Testis (tissue), 3 donors: ENCODE data around the gene DNASE2. TPM values are rescaled to one million over a fixed set of nuclear protein-coding genes. Genes with fewer than 3 reads are reported as not detected.
A peak's percentile ranks its signal among the peaks of the same experiment; 100 is the strongest.

ENCODE experiments used
- DNase-seq: peaks from one replicate; pipeline ENCODE4 v3.0.0-alpha.2; 2019
- H3K27ac ChIP-seq, 2 donors: fragments of 200-600 bp; sonication (generic); one replicate each; pipeline ENCODE4 v1.5.1; 2019
- H3K27me3 ChIP-seq: fragments of 200-600 bp; sonication (generic); one replicate; pipeline ENCODE4 v1.5.1; 2019
- H3K36me3 ChIP-seq: fragments of 200-600 bp; sonication (generic); one replicate; pipeline ENCODE4 v1.5.1; 2017; ENCODE audit warnings: low read depth; ENCODE audit errors: missing control alignments
- H3K4me1 ChIP-seq: fragments of 200-600 bp; sonication (generic); one replicate; pipeline ENCODE4 v1.5.1; 2019
- H3K4me3 ChIP-seq, 2 donors: fragments of 200-600 bp; sonication (generic); one replicate each; pipeline ENCODE4 v1.5.1; 2017 to 2019
- H3K9me3 ChIP-seq: fragments of 200-600 bp; sonication (generic); one replicate; pipeline ENCODE4 v1.5.1; 2017
- POLR2A ChIP-seq: fragments of 450-650 bp; IDR thresholded peaks from one replicate; pipeline ENCODE4 v1.6.1; 2017; ENCODE audit warnings: antibody characterized with exemption, mild to moderate bottlenecking, moderate library complexity
- WGBS, 2 donors: methylation state at CpG; one replicate each; pipeline ENCODE4 v1.1.5; 2018; 5-methylcytosine and 5-hydroxymethylcytosine counted together
- intact Hi-C: fragments of 100-400 bp; cut with DNase I; formaldehyde crosslinking; loops from one replicate; pipeline ENCODE4 v1.15.1; 2023; ENCODE audit warnings: low total_unique reads
- microRNA-seq, 2 donors: library from miRNA; unstranded; fragments of <30 nt; microRNA quantifications; one replicate each; pipeline ENCODE4, GENCODE V29; 2016; ENCODE audit warnings: borderline number of aligned reads in 2 of 2, borderline replicate concordance in 1 of 2
- polyA plus RNA-seq: library from polyadenylated mRNA; stranded (reverse); fragments of 350-450 nt; fragmentation: Illumina TruSeq; extraction: RNeasy Lipid Tissue Mini Kit (QIAGEN cat#74804); gene quantifications from one replicate; pipeline ENCODE4 v1.2.3, GENCODE V29; 2014; ENCODE audit warnings: low read depth, low replicate concordance; ENCODE audit not compliant: insufficient read depth
- small RNA-seq, 2 donors: library from RNA; depleted of rRNA; stranded (forward); fragments of <200 nt; gene quantifications; one replicate each; pipeline ENCODE3, GENCODE V24; 2016
- total RNA-seq, 2 donors: library from RNA; depleted of rRNA; stranded (reverse); fragments of >200 nt; gene quantifications; one replicate each; pipeline ENCODE4 v1.2.3, GENCODE V29; 2016
- TF ChIP-seq, protein P1 (sequence below), 3 experiments: fragments of 450-650 bp in 2 of 3; fragments of 200-600 bp in 1 of 3; sonication (generic) in 1 of 3; IDR thresholded peaks; one replicate each; pipeline ENCODE4 v1.5.1; 2016 to 2019; ENCODE audit warnings: antibody characterized with exemption in 3 of 3, mild to moderate bottlenecking in 2 of 3, moderate library complexity in 1 of 3

The DNASE2 gene
- total and polyA plus RNA-seq, 3 donors from 2014 or later: 9.0 to 17.7 (median 17.4) TPM

DNA sequence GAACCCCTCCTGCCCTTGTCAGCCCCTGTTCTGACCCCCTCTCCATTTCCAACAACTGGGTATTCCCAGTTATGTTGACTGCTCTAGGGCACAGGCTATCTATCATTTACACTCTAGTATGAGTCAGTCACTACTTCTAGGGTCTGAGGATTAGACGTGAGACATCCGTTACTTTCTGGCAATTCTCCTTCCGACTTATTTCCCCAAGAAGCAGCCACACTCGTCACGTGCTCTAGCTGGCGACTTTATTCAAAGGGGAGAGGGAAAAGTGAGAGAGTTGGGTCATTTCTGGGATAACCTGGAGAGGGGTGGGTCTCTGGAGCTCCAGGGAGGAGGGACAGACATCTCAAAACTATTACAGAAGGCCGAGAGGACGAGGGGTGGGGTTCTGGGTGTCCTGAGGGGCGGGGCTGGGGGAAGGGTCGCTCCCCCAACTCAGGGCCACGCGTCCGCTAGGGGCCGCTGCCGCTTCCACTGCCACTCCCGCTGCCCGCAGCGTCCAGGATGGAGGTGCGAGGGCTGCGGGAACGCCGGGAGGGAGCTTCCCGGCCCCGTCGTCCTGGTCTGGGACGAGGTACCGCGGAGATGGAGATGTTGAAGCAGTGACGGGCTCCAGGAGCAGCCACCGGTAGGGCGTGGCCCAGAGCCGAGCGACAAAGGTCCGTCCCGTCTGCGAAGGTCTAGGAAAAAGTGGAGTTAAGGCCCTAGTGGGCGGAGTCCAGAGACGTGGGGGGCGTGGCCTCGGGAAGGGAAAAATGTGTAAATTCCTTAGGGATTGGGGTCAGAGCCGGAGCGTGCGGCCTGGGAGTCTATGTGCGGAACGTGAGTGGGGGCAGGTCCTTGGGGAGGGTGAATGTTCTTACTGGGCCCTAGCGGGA, 55.8 kb downstream of the DNASE2 start:
- H3K36me3 ChIP-seq: no peaks in the 10 kb centered on the region
- H3K4me1 ChIP-seq: no peaks in the 10 kb centered on the region
- WGBS, 2 donors: 5 to 6% methylated on average over 20 to 38 of the region's 46 CpGs
- TF ChIP-seq, protein P1, sequence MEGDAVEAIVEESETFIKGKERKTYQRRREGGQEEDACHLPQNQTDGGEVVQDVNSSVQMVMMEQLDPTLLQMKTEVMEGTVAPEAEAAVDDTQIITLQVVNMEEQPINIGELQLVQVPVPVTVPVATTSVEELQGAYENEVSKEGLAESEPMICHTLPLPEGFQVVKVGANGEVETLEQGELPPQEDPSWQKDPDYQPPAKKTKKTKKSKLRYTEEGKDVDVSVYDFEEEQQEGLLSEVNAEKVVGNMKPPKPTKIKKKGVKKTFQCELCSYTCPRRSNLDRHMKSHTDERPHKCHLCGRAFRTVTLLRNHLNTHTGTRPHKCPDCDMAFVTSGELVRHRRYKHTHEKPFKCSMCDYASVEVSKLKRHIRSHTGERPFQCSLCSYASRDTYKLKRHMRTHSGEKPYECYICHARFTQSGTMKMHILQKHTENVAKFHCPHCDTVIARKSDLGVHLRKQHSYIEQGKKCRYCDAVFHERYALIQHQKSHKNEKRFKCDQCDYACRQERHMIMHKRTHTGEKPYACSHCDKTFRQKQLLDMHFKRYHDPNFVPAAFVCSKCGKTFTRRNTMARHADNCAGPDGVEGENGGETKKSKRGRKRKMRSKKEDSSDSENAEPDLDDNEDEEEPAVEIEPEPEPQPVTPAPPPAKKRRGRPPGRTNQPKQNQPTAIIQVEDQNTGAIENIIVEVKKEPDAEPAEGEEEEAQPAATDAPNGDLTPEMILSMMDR (IDR thresholded peaks at IDR 0.05): no peak
- no peak for TF ChIP-seq POLR2A
- no peak for DNase-seq
- intact Hi-C loops: no loop called here
- peak overlapping the region; percentile 17 to 34 for H3K4me3 ChIP-seq
- H3K27ac ChIP-seq: no peak overlapping the region
- H3K9me3 ChIP-seq: no peaks in the 10 kb centered on the region
- H3K27me3 ChIP-seq: no peaks in the 10 kb centered on the region

Small RNA genes within 50 kb of the gene (microRNA-seq; reads per million reads assigned to microRNA genes)
- gene MIR5695: 0.69 to 0.70 reads per million in 2 donors
- 0 to 0.70 reads per million in 2 donors for gene MIR6794

Small RNA genes within 50 kb of the gene (small RNA-seq; reads per million reads assigned to genes)
- 0 reads per million in 2 donors for gene MIR5695
- gene MIR6794: 0 reads per million in 2 donors

Other genes starting within 250 kb of the DNASE2 start
- gene MAN2B1, start 214.7 kb downstream of the DNASE2 start, total RNA-seq: 10 to 100 TPM; 29.7 to 30.6 TPM
- 45.7 TPM for gene MAN2B1, start 214.7 kb downstream of the DNASE2 start, polyA plus RNA-seq
- 10 to 100 TPM; 15.8 to 18.3 TPM for gene WDR83, start 214.6 kb downstream of the DNASE2 start, total RNA-seq
- 23.2 TPM for gene WDR83, start 214.6 kb downstream of the DNASE2 start, polyA plus RNA-seq
- gene DHPS, start 199.6 kb downstream of the DNASE2 start, total RNA-seq: 100 to 1,000 TPM in 1 of 2 donors, 10 to 100 TPM in 1; 85.9 to 119 TPM
- gene DHPS, start 199.6 kb downstream of the DNASE2 start, polyA plus RNA-seq: 50.2 TPM
- 1 to 10 TPM in 1 of 2 donors, not detected in 1; 4.5 TPM for gene GNG14, start 193.5 kb downstream of the DNASE2 start, total RNA-seq
- not detected for gene GNG14, start 193.5 kb downstream of the DNASE2 start, polyA plus RNA-seq
- 10 to 100 TPM; 20.5 to 23.3 TPM for gene FBXW9, start 184.8 kb downstream of the DNASE2 start, total RNA-seq
- 27.4 TPM for gene FBXW9, start 184.8 kb downstream of the DNASE2 start, polyA plus RNA-seq
- gene TNPO2, start 157.5 kb downstream of the DNASE2 start, total RNA-seq: 100 to 1,000 TPM; 110 to 129 TPM
- 103 TPM for gene TNPO2, start 157.5 kb downstream of the DNASE2 start, polyA plus RNA-seq
- 100 to 1,000 TPM; 244 to 329 TPM for gene TRIR, start 146.8 kb downstream of the DNASE2 start, total RNA-seq
- gene TRIR, start 146.8 kb downstream of the DNASE2 start, polyA plus RNA-seq: 158 TPM
- 100 to 1,000 TPM in 1 of 2 donors, 10 to 100 TPM in 1; 89.3 to 109 TPM for gene GET3, start 144.0 kb downstream of the DNASE2 start, total RNA-seq
- 134 TPM for gene GET3, start 144.0 kb downstream of the DNASE2 start, polyA plus RNA-seq
- gene BEST2, start 129.7 kb downstream of the DNASE2 start, total RNA-seq: under 1 TPM; 0.50 to 0.87 TPM
- not detected for gene BEST2, start 129.7 kb downstream of the DNASE2 start, polyA plus RNA-seq
- 10 to 100 TPM; 54.4 to 63.4 TPM for gene HOOK2, start 105.9 kb downstream of the DNASE2 start, total RNA-seq
- 30.0 TPM for gene HOOK2, start 105.9 kb downstream of the DNASE2 start, polyA plus RNA-seq
- 100 to 1,000 TPM in 1 of 2 donors, 10 to 100 TPM in 1; 75.9 to 143 TPM for gene JUNB, start 90.0 kb downstream of the DNASE2 start, total RNA-seq
- gene JUNB, start 90.0 kb downstream of the DNASE2 start, polyA plus RNA-seq: 54.5 TPM
- gene PRDX2, start 79.6 kb downstream of the DNASE2 start, total RNA-seq: 100 to 1,000 TPM in 1 of 2 donors, 10 to 100 TPM in 1; 72.1 to 117 TPM
- gene PRDX2, start 79.6 kb downstream of the DNASE2 start, polyA plus RNA-seq: 87.1 TPM
- gene THSD8, start 79.4 kb downstream of the DNASE2 start, total RNA-seq: 10 to 100 TPM in 1 of 2 donors, 1 to 10 TPM in 1; 3.0 to 14.0 TPM
- 27.9 TPM for gene THSD8, start 79.4 kb downstream of the DNASE2 start, polyA plus RNA-seq
- 10 to 100 TPM; 15.7 to 18.6 TPM for gene RNASEH2A, start 74.9 kb downstream of the DNASE2 start, total RNA-seq
- gene RNASEH2A, start 74.9 kb downstream of the DNASE2 start, polyA plus RNA-seq: 14.1 TPM
- 1 to 10 TPM; 3.8 to 5.1 TPM for gene RTBDN, start 46.9 kb downstream of the DNASE2 start, total RNA-seq
- 3.7 TPM for gene RTBDN, start 46.9 kb downstream of the DNASE2 start, polyA plus RNA-seq
- gene MAST1, start 42.9 kb downstream of the DNASE2 start, total RNA-seq: 1 to 10 TPM; 8.5 to 9.0 TPM
- 11.7 TPM for gene MAST1, start 42.9 kb downstream of the DNASE2 start, polyA plus RNA-seq
- under 1 TPM; 0.24 to 0.31 TPM for gene KLF1, start 5.8 kb upstream of the DNASE2 start, total RNA-seq
- not detected for gene KLF1, start 5.8 kb upstream of the DNASE2 start, polyA plus RNA-seq
- gene GCDH, start 9.7 kb upstream of the DNASE2 start, total RNA-seq: 10 to 100 TPM; 30.5 to 32.1 TPM
- 11.0 TPM for gene GCDH, start 9.7 kb upstream of the DNASE2 start, polyA plus RNA-seq
- 10 to 100 TPM; 12.3 to 20.4 TPM for gene SYCE2, start 37.8 kb upstream of the DNASE2 start, total RNA-seq
- 61.1 TPM for gene SYCE2, start 37.8 kb upstream of the DNASE2 start, polyA plus RNA-seq
- gene FARSA, start 52.3 kb upstream of the DNASE2 start, total RNA-seq: 10 to 100 TPM; 53.8 to 65.3 TPM
- gene FARSA, start 52.3 kb upstream of the DNASE2 start, polyA plus RNA-seq: 55.1 TPM
- 100 to 1,000 TPM; 389 to 467 TPM for gene CALR, start 57.2 kb upstream of the DNASE2 start, total RNA-seq
- gene CALR, start 57.2 kb upstream of the DNASE2 start, polyA plus RNA-seq: 538 TPM
- gene RAD23A, start 64.4 kb upstream of the DNASE2 start, total RNA-seq: 100 to 1,000 TPM; 114 to 136 TPM
- gene RAD23A, start 64.4 kb upstream of the DNASE2 start, polyA plus RNA-seq: 174 TPM
- gene GADD45GIP1, start 75.8 kb upstream of the DNASE2 start, total RNA-seq: 10 to 100 TPM; 32.2 to 39.8 TPM
- gene GADD45GIP1, start 75.8 kb upstream of the DNASE2 start, polyA plus RNA-seq: 21.6 TPM
- gene DAND5, start 88.1 kb upstream of the DNASE2 start, total RNA-seq: 1 to 10 TPM; 1.4 to 2.8 TPM
- 0.16 TPM for gene DAND5, start 88.1 kb upstream of the DNASE2 start, polyA plus RNA-seq
- gene NFIX, start 114.0 kb upstream of the DNASE2 start, total RNA-seq: 10 to 100 TPM; 51.7 to 62.4 TPM
- gene NFIX, start 114.0 kb upstream of the DNASE2 start, polyA plus RNA-seq: 47.4 TPM
- 10 to 100 TPM; 15.9 to 35.8 TPM for gene LYL1, start 221.4 kb upstream of the DNASE2 start, total RNA-seq
- 21.9 TPM for gene LYL1, start 221.4 kb upstream of the DNASE2 start, polyA plus RNA-seq
- gene TRMT1, start 235.3 kb upstream of the DNASE2 start, total RNA-seq: 10 to 100 TPM; 44.8 to 50.0 TPM
- gene TRMT1, start 235.3 kb upstream of the DNASE2 start, polyA plus RNA-seq: 35.9 TPM
- gene NACC1, start 236.8 kb upstream of the DNASE2 start, total RNA-seq: 100 to 1,000 TPM in 1 of 2 donors, 10 to 100 TPM in 1; 75.9 to 102 TPM
- 38.2 TPM for gene NACC1, start 236.8 kb upstream of the DNASE2 start, polyA plus RNA-seq